WTC11 (cell line): ENCODE measurements around the gene SNAI1.

Source experiments
- ATF3 ChIP-seq: sonication (generic); formaldehyde crosslinking; conservative IDR thresholded peaks from 2 replicates; pipeline ENCODE4 v1.8.1; 2022; ENCODE audit warnings: mild to moderate bottlenecking, missing genetic modification reagents
- CBFB ChIP-seq: sonication (generic); formaldehyde crosslinking; IDR thresholded peaks from 2 replicates; pipeline ENCODE4 v1.8.1; 2022; ENCODE audit warnings: mild to moderate bottlenecking, low read depth, missing genetic modification reagents
- FOXK1 ChIP-seq: sonication (generic); formaldehyde crosslinking; IDR thresholded peaks from 2 replicates; pipeline ENCODE4 v1.8.0; 2022; ENCODE audit warnings: mild to moderate bottlenecking, moderate library complexity, missing genetic modification reagents
- NFE2L1 ChIP-seq: sonication (generic); formaldehyde crosslinking; IDR thresholded peaks from 2 replicates; pipeline ENCODE4 v1.8.1; 2023; ENCODE audit warnings: missing genetic modification reagents
- OVOL2 ChIP-seq: fragments of 250-450 bp; sonication (Bioruptor Pico); IDR thresholded peaks from 2 replicates; pipeline ENCODE4 v1.9.0; 2021; ENCODE audit warnings: mild to moderate bottlenecking, borderline replicate concordance
- ZBTB21 ChIP-seq: sonication (generic); formaldehyde crosslinking; IDR thresholded peaks from 2 replicates; pipeline ENCODE4 v1.8.1; 2023; ENCODE audit warnings: mild to moderate bottlenecking, missing genetic modification reagents, borderline replicate concordance
- TF ChIP-seq, protein P1 (sequence below): sonication (generic); formaldehyde crosslinking; IDR thresholded peaks from 2 replicates; pipeline ENCODE4 v1.8.0; 2022; ENCODE audit warnings: mild to moderate bottlenecking, missing genetic modification reagents
- TF ChIP-seq, protein P2 (sequence below): fragments of 200-600 bp; IDR thresholded peaks from 2 replicates; pipeline ENCODE4 v1.8.0; 2022; ENCODE audit warnings: antibody characterized with exemption
- TF ChIP-seq, protein P3 (sequence below): sonication (generic); formaldehyde crosslinking; IDR thresholded peaks from 2 replicates; pipeline ENCODE4 v1.8.0; 2023; ENCODE audit warnings: missing genetic modification reagents

- TF ChIP-seq, protein P1, sequence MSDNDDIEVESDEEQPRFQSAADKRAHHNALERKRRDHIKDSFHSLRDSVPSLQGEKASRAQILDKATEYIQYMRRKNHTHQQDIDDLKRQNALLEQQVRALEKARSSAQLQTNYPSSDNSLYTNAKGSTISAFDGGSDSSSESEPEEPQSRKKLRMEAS = no peak
- TF ChIP-seq ZBTB21 (CRISPR knock-in tag) (no peak), FOXK1 (CRISPR knock-in tag) (no peak), CBFB (CRISPR knock-in tag) (no peak), ATF3 (no peak), NFE2L1 (CRISPR knock-in tag) (no peak), OVOL2 (CRISPR knock-in tag) (no peak)
- TF ChIP-seq, protein P2, sequence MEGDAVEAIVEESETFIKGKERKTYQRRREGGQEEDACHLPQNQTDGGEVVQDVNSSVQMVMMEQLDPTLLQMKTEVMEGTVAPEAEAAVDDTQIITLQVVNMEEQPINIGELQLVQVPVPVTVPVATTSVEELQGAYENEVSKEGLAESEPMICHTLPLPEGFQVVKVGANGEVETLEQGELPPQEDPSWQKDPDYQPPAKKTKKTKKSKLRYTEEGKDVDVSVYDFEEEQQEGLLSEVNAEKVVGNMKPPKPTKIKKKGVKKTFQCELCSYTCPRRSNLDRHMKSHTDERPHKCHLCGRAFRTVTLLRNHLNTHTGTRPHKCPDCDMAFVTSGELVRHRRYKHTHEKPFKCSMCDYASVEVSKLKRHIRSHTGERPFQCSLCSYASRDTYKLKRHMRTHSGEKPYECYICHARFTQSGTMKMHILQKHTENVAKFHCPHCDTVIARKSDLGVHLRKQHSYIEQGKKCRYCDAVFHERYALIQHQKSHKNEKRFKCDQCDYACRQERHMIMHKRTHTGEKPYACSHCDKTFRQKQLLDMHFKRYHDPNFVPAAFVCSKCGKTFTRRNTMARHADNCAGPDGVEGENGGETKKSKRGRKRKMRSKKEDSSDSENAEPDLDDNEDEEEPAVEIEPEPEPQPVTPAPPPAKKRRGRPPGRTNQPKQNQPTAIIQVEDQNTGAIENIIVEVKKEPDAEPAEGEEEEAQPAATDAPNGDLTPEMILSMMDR = no peak
- TF ChIP-seq, protein P3, sequence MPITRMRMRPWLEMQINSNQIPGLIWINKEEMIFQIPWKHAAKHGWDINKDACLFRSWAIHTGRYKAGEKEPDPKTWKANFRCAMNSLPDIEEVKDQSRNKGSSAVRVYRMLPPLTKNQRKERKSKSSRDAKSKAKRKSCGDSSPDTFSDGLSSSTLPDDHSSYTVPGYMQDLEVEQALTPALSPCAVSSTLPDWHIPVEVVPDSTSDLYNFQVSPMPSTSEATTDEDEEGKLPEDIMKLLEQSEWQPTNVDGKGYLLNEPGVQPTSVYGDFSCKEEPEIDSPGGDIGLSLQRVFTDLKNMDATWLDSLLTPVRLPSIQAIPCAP (CRISPR knock-in tag) = no peak
These were observed 34.9 kb downstream of the SNAI1 start for GRCh38 chr20:50017576-50018248.
